Adrenal gland (tissue), 5 donors: ENCODE results near the gene HIPK2.

Experiments used
- POLR2A ChIP-seq, 2 donors: fragments of 450-650 bp; IDR thresholded peaks; one replicate each; pipeline ENCODE4 v1.6.1; 2017; ENCODE audit warnings: antibody characterized with exemption in 2 of 2, mild to moderate bottlenecking in 2 of 2, moderate library complexity in 1 of 2
- TF ChIP-seq, protein P1 (sequence below), 6 experiments: fragments of 450-650 bp in 4 of 6; fragments of 200-600 bp in 2 of 6; sonication (generic) in 1 of 6; IDR thresholded peaks; 1 replicate in 5 of 6; 2 replicates in 1 of 6; pipeline versions ENCODE4 v1.5.1 to v1.8.0; 2016 to 2021; ENCODE audit warnings: antibody characterized with exemption in 6 of 6, mild to moderate bottlenecking in 2 of 6, moderate library complexity in 1 of 6
- donor health status: DM: no; HTN: no; CAD: no.

- TF ChIP-seq, protein P1, sequence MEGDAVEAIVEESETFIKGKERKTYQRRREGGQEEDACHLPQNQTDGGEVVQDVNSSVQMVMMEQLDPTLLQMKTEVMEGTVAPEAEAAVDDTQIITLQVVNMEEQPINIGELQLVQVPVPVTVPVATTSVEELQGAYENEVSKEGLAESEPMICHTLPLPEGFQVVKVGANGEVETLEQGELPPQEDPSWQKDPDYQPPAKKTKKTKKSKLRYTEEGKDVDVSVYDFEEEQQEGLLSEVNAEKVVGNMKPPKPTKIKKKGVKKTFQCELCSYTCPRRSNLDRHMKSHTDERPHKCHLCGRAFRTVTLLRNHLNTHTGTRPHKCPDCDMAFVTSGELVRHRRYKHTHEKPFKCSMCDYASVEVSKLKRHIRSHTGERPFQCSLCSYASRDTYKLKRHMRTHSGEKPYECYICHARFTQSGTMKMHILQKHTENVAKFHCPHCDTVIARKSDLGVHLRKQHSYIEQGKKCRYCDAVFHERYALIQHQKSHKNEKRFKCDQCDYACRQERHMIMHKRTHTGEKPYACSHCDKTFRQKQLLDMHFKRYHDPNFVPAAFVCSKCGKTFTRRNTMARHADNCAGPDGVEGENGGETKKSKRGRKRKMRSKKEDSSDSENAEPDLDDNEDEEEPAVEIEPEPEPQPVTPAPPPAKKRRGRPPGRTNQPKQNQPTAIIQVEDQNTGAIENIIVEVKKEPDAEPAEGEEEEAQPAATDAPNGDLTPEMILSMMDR (IDR thresholded peaks at IDR 0.05) = no peak
- TF ChIP-seq POLR2A (IDR thresholded peaks at IDR 0.05) = no peak
These were observed 150.0 kb downstream of the HIPK2 start for GRCh38 chr7:139627831-139628230.
